GM19240 (cell line): ENCODE measurements around the gene DAB1.

Experiments
- DNase-seq: peaks from one replicate; pipeline ENCODE4 v3.0.0; 2011; ENCODE audit warnings: low spot score; ENCODE audit not compliant: insufficient read length

Gene DAB1

GRCh38 chr1:57033222-57034001, 390.4 kb downstream of the DAB1 start:
- DNase-seq: no peak

DNA sequence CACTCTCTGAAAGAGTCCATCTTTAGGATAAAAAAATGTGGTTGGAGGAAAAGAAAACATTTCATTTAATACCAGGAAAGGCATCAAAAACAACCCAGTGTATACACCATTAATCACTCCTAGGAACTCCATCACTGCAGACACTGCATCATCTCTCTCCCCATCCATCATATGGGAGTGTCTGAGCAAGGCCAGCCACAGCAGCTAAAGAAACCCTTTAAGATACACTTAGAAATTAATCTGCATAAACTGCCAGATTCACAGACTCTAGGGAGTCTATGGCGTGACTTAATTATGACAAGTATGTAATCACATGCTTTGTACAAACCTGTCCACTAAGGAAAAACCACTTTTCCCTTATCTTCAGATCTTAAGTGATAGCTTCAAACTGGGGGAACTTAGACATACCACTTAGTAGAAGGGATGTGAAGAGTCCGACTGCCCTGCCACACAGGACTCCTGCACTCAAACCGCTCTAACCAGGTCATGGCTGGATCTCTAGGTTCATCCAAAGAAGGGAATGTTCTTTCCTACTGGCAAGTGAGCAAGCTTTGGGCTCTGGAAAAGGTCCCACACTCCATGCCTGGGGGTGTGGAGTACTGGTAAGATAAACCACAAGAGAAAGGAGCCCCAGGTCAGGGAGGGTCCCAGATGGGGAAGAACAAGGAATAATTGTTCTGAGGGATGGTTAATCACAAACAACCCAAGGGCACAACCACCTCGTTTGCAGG, 397.1 kb downstream of the DAB1 start:
- no peak for DNase-seq

- DNase-seq: no peak
Measured at GRCh38 chr1:57024855-57025254, 399.0 kb downstream of the DAB1 start.

GRCh38 chr1:57024428-57024827, 399.4 kb downstream of the DAB1 start:
- DNase-seq: no peak

DNA sequence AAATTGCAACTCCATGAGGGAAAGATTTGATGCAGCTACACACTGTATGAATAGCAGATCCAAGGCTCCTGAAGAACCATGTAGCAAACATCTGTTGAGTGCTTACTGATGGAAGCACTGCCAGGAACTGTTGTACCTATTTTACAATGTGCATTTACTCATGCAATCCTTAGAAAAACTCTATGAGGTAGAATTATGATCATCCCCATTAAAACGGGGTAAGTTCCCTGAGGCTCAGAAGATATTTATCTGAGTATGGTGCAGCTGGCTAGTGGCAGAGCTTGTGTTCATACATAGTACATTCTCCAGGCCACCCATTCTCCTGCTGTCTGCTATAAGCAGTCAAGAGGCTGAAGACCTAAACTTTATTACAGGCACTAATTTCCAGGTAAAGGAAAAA, 403.6 kb downstream of the DAB1 start:
- no peak for DNase-seq

DNA sequence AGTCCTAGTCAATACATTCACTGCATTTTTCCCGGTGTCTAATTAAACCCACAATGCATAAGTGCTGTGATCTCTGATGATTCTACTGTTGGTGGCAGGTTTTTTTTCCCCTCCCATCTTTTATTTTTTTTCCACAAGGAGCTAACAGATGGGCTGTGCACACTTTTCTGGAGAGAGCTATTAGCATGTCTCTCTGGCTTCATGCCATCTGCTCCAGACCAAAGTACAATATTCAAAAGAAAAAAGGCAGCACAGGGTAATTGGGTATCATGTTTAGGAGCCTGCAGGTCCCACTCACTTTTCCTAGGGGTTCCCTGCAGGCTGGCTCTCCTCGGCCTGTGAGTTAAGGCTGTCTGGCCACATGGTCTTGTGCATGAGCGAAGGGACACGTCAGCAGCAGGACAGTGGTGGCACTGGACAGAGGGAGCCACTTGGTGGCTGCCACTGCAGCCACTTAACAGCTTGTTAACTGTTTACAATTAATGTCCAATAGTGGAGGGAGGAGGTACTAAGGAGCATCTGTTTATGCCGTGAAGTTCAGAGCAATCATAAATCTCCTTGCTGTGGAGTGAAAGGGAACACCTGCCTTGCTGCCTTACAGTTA, 404.5 kb downstream of the DAB1 start:
- DNase-seq: no peak

DNA sequence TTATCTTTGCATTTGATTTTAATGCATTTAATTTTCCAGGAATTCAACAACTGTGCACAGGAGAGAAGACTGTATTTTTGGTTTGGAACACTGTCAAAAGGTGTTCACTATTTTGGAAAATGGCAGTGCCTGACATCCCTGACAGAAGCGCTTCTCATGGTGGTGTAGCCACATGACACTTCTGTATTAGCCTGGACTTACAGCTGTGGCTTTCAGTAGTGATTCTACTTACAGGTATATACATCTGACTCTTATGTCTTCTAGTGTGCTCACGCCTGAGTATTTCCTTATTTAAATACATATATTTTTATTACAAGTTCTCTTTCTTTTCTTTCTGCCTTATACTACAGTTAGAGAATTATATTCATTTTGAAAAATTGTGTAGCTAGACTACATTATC, 405.7 kb downstream of the DAB1 start:
- no peak for DNase-seq

GRCh38 chr1:57017717-57018116, 406.1 kb downstream of the DAB1 start:
- no peak for DNase-seq

DNA sequence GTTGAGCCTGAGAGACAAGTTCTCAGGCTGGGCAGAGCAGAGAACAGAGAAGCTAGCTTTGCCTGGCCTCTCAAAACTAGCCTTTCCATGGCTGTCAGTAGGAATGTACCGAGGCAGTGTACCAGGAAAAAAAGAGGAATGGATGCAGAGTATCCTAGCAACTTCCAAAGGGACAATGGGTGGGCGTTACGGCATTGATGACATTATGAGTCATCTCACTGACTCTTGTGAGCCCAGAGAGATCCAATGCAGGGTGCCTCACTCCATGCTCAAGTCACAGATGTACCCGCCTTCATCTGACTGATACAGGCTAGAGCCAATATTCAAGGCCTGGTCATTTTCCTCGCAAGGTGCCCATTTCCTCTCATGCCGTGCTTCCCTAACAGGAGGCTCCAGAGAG, 406.7 kb downstream of the DAB1 start:
- no peak for DNase-seq

DNA sequence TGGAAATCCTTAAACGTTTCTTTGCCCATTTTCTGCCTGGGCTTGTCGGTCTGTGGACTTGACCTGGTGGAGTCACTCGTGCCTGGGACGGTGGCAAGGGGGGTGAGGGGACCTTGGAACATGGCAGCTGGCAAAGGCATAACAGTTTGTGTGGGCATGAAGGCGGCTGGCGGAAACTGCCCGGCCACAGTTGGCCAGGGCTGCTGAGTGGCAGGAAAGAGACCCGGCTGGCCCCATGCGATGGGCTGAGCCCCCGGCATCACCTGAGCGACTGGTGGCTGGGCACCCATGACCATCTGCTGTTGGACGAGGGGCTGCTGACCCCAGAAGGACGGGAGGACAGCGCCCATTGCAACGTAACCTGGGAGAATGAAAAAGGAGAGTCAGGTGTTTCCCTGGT, 408.8 kb downstream of the DAB1 start:
- DNase-seq: no peak

DNA sequence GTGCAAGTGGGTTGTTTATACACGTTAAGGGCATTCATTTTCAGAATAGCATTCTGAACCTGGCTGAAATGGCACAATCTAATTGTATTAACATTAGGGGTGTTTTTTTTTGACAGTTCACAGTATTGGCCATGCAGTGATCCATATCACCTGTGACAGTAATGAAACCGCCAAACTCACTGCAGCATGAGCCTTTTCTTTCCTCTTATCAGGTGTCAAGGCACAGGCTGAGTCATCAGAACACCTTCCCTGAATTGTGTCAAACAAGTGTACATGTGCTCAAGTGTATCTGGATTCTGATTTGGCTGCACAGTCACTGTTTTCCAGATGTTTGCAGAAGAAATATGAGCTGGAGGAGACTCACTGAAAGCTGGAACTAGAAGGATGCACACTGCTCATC, 410.3 kb downstream of the DAB1 start:
- no peak for DNase-seq

GRCh38 chr1:57012315-57012714, 411.5 kb downstream of the DAB1 start:
- DNase-seq: no peak

GRCh38 chr1:57010511-57010910, 413.3 kb downstream of the DAB1 start:
- no peak for DNase-seq

DNA sequence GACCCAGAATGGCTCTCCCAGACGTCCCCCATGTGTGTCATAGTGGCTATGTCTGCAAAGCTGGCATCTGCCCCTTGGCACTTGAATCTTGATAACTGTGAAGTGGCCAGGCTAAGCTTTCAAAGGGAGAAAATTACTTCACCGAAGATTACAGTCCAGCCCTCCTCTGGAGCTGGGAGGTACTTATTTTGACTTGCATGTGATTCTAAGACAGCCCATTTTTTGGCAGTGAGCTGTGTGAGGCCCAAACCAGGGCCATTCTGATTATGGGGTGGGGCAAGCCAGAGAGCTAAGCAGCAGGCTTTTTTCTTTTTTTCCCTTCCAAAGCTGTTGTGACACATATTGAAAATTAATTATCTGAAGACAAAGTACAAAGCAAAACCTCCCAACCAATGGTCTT, 415.9 kb downstream of the DAB1 start:
- no peak for DNase-seq

DNA sequence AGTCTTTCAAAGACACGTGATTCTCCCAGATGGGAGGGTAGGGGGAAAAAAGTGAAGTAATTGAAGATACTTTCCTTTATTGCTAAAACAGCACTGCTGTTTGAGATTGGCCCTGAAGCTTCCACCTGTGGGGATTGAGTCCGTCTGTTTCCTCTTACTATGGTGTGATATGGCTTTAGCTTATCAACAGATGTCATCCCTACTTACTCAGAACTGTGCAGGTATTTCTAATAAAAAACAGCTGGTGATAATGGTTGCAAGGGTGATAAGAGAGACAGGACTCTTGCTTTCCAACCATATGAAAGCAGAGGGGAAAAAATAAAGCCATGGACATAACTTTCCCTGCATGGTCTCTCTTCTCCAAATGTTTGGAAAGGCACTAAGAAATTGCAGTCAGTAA, 416.4 kb downstream of the DAB1 start:
- DNase-seq: no peak

DNA sequence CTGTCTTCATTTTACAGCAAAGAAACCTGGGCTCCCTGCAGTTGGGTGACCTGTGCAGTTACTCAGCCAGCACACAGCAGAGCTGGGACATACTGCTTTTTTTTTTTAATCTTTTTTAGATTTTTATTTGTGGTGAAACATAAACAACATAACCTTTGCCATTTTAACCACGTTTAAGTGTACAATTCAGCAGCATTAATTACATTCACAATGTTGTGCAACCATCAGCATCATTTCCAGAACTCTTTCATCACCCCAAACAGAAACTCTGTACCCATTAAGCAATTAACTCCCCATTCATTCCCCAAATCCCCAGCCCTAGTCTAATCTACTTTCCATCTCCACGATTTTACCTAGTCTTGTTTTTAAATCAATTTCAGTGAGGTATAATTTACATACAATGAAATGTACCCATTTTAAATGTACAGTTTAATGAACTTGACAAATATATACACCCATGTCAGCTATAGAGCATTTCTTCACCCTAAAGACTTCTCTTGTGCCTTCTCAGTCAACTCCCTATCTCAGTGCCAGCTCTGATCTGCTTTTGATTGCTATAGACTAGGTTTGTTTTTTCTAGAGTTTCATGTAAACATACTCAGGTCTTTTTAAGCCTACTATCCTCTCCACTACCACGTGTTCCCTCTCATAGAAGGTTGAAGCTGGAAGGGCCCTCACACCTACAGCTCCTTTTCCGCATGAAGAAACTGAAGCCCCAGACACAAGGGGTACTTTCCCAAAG, 420.3 kb downstream of the DAB1 start:
- no peak for DNase-seq

GRCh38 chr1:56995414-56996100, 428.3 kb downstream of the DAB1 start:
- DNase-seq: no peak

GRCh38 chr1:56993475-56993874, 430.4 kb downstream of the DAB1 start:
- no peak for DNase-seq

- DNase-seq: no peak
Measured at GRCh38 chr1:56992318-56993125, 431.3 kb downstream of the DAB1 start.

DNA sequence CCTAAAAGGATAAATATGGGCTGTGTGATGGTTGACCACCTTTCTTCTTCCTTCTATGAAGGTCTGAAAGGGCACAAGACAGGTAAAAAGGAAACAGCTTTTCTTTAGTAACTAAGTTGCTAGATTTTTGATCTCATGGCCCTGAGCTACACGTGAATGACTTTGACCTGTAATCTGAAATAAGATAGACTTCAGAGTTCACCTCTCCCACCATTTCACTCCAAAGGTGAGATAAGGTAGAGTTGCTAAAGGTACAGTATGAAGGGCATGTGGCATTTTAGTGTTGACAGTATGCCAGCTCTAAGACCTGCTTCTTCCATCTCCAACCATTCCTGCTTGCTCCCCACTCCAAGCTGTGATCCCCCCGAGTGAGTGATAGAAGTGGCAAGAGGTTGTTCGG, 432.3 kb downstream of the DAB1 start:
- DNase-seq: no peak
